ENCODE measurements around the gene EMID1. TPM values are rescaled to one million over a fixed set of nuclear protein-coding genes. Genes with fewer than 3 reads are reported as not detected.

EMID1 gene
- total RNA-seq, 1 experiment from 2014 or later = 5.4 TPM

GRCh38 chr22:29260601-29261315, 55.1 kb downstream of the EMID1 start:
- H3K14ac ChIP-seq (ENCODE audit: insufficient read depth, low read length) = no peak overlapping the region
- H4K20me1 ChIP-seq (ENCODE audit: control insufficient read depth, insufficient read depth, insufficient read length) = no peaks in the 10 kb centered on the region
- no peak overlapping the region for H2BK120ac ChIP-seq (ENCODE audit: low read depth, low read length, poor library complexity, severe bottlenecking)
- H2BK5ac ChIP-seq (ENCODE audit: insufficient read length, low read length) = no peak overlapping the region
- Mint-ChIP-seq H3K4me3 (no peak overlapping the region), H3K27me3 (ENCODE audit: low read depth) (no peaks in the 10 kb centered on the region), H3K4me1 (no peaks in the 10 kb centered on the region), H3K9me3 (no peaks in the 10 kb centered on the region), H3K36me3 (ENCODE audit: insufficient read depth in 1 of 3, low read depth in 3 of 3) (peaks cover 3 to 26% (median 10%) of the 10 kb centered on the region in 3 experiments), H3K27ac (peak overlapping the region in 2 of 3 experiments; percentile 22 to 47; a peak in 3 of 7 replicates)
- no CpG with 5 or more reads among the region's 17 CpGs for WGBS (ENCODE audit: extremely low coverage, insufficient read length, low lambda C conversion rate)
- H3K23ac ChIP-seq (ENCODE audit: insufficient read length, low read depth, low read length) = no peak overlapping the region
- no peaks in the 10 kb centered on the region for H3K4me1 ChIP-seq (ENCODE audit: insufficient read depth, low read length)
- H3K23me2 ChIP-seq (ENCODE audit: insufficient read length, low read depth, low read length, poor library complexity, severe bottlenecking) = no peaks in the 10 kb centered on the region
- H4K8ac ChIP-seq (replicated peaks; ENCODE audit: insufficient read length, low read depth, low read length) = no peak overlapping the region
- H4K5ac ChIP-seq (ENCODE audit: insufficient read length, low read depth, low read length) = no peak overlapping the region
- TF ChIP-seq, protein P1, sequence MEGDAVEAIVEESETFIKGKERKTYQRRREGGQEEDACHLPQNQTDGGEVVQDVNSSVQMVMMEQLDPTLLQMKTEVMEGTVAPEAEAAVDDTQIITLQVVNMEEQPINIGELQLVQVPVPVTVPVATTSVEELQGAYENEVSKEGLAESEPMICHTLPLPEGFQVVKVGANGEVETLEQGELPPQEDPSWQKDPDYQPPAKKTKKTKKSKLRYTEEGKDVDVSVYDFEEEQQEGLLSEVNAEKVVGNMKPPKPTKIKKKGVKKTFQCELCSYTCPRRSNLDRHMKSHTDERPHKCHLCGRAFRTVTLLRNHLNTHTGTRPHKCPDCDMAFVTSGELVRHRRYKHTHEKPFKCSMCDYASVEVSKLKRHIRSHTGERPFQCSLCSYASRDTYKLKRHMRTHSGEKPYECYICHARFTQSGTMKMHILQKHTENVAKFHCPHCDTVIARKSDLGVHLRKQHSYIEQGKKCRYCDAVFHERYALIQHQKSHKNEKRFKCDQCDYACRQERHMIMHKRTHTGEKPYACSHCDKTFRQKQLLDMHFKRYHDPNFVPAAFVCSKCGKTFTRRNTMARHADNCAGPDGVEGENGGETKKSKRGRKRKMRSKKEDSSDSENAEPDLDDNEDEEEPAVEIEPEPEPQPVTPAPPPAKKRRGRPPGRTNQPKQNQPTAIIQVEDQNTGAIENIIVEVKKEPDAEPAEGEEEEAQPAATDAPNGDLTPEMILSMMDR (conservative IDR thresholded peaks at IDR 0.05) = no peak
- H2AK5ac ChIP-seq (ENCODE audit: insufficient read length, low read length) = no peak overlapping the region
- no peak overlapping the region for H3K9ac ChIP-seq (ENCODE audit: extremely low read depth, insufficient read length, low read length)
- no peaks in the 10 kb centered on the region for H3K79me2 ChIP-seq (ENCODE audit: insufficient read depth, low read length)
- no peak overlapping the region for H3K56ac ChIP-seq (ENCODE audit: insufficient read length, low read depth, low read length)
- no peaks in the 10 kb centered on the region for H3K27me3 ChIP-seq (ENCODE audit: insufficient read depth, low read length)
- no peak overlapping the region for H3K4ac ChIP-seq (ENCODE audit: low read depth, low read length)
- H3K27ac ChIP-seq (ENCODE audit: insufficient read length, low read depth, low read length) = no peak overlapping the region
- no peak overlapping the region for H3T11ph ChIP-seq (ENCODE audit: low read length)
- no peak overlapping the region for H2BK15ac ChIP-seq (ENCODE audit: low read depth, low read length)
- no peaks in the 10 kb centered on the region for H3K9me3 ChIP-seq (ENCODE audit: control insufficient read depth, low read depth, low read length)
- no peak overlapping the region for H2AFZ ChIP-seq (ENCODE audit: low read length)
- no peaks in the 10 kb centered on the region for H3K79me1 ChIP-seq (ENCODE audit: insufficient read depth, low read depth, low read length, poor library complexity, severe bottlenecking)
- no peak overlapping the region for H3K4me2 ChIP-seq (ENCODE audit: insufficient read depth, insufficient read length, low read length)
- H2BK20ac ChIP-seq (ENCODE audit: low read depth, low read length, poor library complexity, severe bottlenecking) = no peak overlapping the region
- no peak overlapping the region for H3K18ac ChIP-seq (ENCODE audit: insufficient read length, low read depth, low read length)
- no peak for DNase-seq
- no peak overlapping the region for H4K91ac ChIP-seq (ENCODE audit: insufficient read length, low read depth, low read length)
- no peak overlapping the region for H2BK12ac ChIP-seq (ENCODE audit: insufficient read length, low read depth, low read length)

Measured in H9 (cell line).